ENCODE data around the gene FAT1. TPM values are rescaled to one million over a fixed set of nuclear protein-coding genes. Genes with fewer than 3 reads are reported as not detected.

Gene FAT1
- total and polyA plus RNA-seq, 9 of the 15 experiments (the other 6 are each of a cell fraction or from before 2014, with no cell fraction given) = 6.0 to 38.4 (median 21.4) TPM

DNA sequence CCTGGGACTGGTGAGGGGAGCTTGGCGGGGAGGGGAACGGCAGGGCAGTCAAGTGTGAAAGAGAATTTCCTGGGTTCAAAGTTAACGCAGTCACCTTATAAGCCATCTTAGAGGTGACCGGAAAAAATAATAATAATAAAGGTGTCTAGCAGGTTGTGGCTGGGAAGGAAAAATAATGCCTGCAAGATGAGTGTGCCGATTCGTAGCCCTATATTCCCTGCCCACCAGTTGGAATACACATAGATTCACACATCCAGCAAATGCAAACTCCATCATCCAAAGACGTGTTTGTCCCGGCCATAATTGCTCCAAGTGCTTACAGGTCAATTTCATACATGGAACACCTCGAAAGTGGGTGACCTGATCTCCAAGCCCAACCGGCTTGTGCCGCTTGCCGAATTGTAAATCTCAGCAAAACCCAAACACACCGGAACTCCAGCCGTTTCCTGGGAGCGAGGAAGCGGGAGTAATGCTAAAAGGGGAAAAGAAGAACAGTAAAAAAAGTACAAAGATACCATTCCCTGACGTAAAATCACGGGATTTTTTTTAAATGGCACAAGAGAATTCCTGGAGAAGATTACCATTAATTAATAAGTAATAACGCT is 1.3 kb upstream of the FAT1 start:
- Histone ChIP-seq H3K4me3 (peak overlapping the region; percentile 76), H3K27ac (ENCODE audit: extremely low read depth, low read depth, low read length) (no peak overlapping the region), H3K36me3 (ENCODE audit: control insufficient read depth, insufficient read depth, low read length) (no peaks in the 10 kb centered on the region), H2AFZ (ENCODE audit: low read depth, low read length) (peak overlapping the region; percentile 81; the same call in 1 of the 2 replicates), H3K79me2 (ENCODE audit: control insufficient read depth, insufficient read depth, low read length) (peaks cover 19% of the 10 kb centered on the region; the same call in 2 of the 3 replicates), H3K9ac (ENCODE audit: insufficient read depth in 1 of 2, low read depth in 2 of 2, low read length in 2 of 2) (peak overlapping the region in 1 of 2 experiments; percentile 95; a peak in 2 of 4 replicates), H3K9me3 (replicated peaks; ENCODE audit: control insufficient read depth, insufficient read depth, low read depth, low read length) (peaks cover 5% of the 10 kb centered on the region), H3K9me1 (ENCODE audit: control insufficient read depth, insufficient read depth, low read length) (no peaks in the 10 kb centered on the region), H3K27me3 (ENCODE audit: control insufficient read depth in 2 of 2, insufficient read depth in 2 of 2, low read length in 2 of 2) (peaks cover 11 to 34% of the 10 kb centered on the region in 2 experiments; a peak in 4 of 5 replicates), H4K20me1 (replicated peaks; ENCODE audit: control insufficient read depth, insufficient read depth, low read length) (no peaks in the 10 kb centered on the region), H3K4me1 (replicated peaks in 1 of 2; ENCODE audit: control insufficient read depth in 2 of 2, insufficient read depth in 2 of 2, low read length in 2 of 2) (peaks cover 15 to 39% of the 10 kb centered on the region in 2 experiments; a peak in 4 of 5 replicates), H3K4me2 (ENCODE audit: insufficient read depth, low read length) (peak overlapping the region; percentile 79)
- POLR2A ChIA-PET = no interaction called here
- FAIRE-seq (no peak), DNase-seq (ENCODE audit: extremely low read depth in 1 of 4, low spot score in 3 of 4) (peak in 1 of 4 experiments; percentile 12), ATAC-seq (no peak)
- 5% methylated on average over 19 of the region's 19 CpGs for WGBS (ENCODE audit: insufficient coverage, low coverage, missing lambda C conversion rate)
- in situ Hi-C loops (cut with MboI) (loop anchor here (10.0 kb wide), 1 partner anchor 830 kb away; no protein-coding TSS in a partner anchor), intact Hi-C loops (cut with micrococcal nuclease) (loop anchor here (2.0 to 10.0 kb wide), 7 partner anchors 56 to 880 kb away; no protein-coding TSS in a partner anchor)
- BruUV-seq (replicated peaks) = no TSS peak
- CTCF ChIA-PET (ENCODE audit: low intra/inter-chr PET ratio) = interaction anchor here (0.6 kb wide), 1 partner anchor 1002 kb away, joined by 5 read pairs; no protein-coding TSS in a partner anchor
- TF ChIP-seq PHF21A (IDR thresholded peaks at IDR 0.05; ENCODE audit: borderline replicate concordance, low read depth) = 0 out of 2 replicates have a peak, but pooled peaks have one; percentile 55
- no peak for TF ChIP-seq MTF1 (CRISPR knock-in tag; IDR thresholded peaks at IDR 0.05; ENCODE audit: borderline replicate concordance)
